Measurements from ENCODE around the gene GPD2.

Gene GPD2

GRCh38 chr2:156470975-156471583, 34.9 kb downstream of the GPD2 start:
- H3K4me1 ChIP-seq (ENCODE audit: low read length) = peaks cover 5% of the 10 kb centered on the region
- no peaks in the 10 kb centered on the region for H3K9me3 ChIP-seq (replicated peaks; ENCODE audit: insufficient read depth, low read length)
- no peak overlapping the region for H3K4me2 ChIP-seq (ENCODE audit: low read depth, low read length)
- TF ChIP-seq EZH2 (optimal IDR thresholded peaks at IDR 0.05; ENCODE audit: low read depth, low read length) (no peak), CTCF (IDR thresholded peaks at IDR 0.05; ENCODE audit: low read length) (no peak), EZH2phosphoT487 (IDR thresholded peaks at IDR 0.05; ENCODE audit: low read length) (no peak)
- H3K9me2 ChIP-seq (replicated peaks; ENCODE audit: insufficient read depth, low read length) = no peaks in the 10 kb centered on the region
- no peaks in the 10 kb centered on the region for H3K79me2 ChIP-seq (ENCODE audit: low read length)
- no peak overlapping the region for H3K4me3 ChIP-seq (ENCODE audit: low read length)
- DNase-seq = no peak
- H2AFZ ChIP-seq (ENCODE audit: low read length) = no peak overlapping the region
- no peaks in the 10 kb centered on the region for H4K20me1 ChIP-seq (ENCODE audit: insufficient read depth, low read length)
- no peaks in the 10 kb centered on the region for H3K36me3 ChIP-seq (replicated peaks; ENCODE audit: insufficient read depth, low read length)
- no peaks in the 10 kb centered on the region for H3F3A ChIP-seq (ENCODE audit: insufficient read depth, low read length)
- no peaks in the 10 kb centered on the region for H3K27me3 ChIP-seq (replicated peaks; ENCODE audit: insufficient read depth, low read length)
- no peak overlapping the region for H3K27ac ChIP-seq (ENCODE audit: low read length)
- H3K9ac ChIP-seq (ENCODE audit: low read length) = no peak overlapping the region

GRCh38 chr2:156471762-156472161, 35.6 kb downstream of the GPD2 start:
- Histone ChIP-seq H3F3A (ENCODE audit: insufficient read depth, low read length) (peaks cover 6% of the 10 kb centered on the region; the same call in 1 of the 2 replicates), H4K20me1 (ENCODE audit: insufficient read depth, low read length) (no peaks in the 10 kb centered on the region), H3K79me2 (ENCODE audit: low read length) (no peaks in the 10 kb centered on the region), H3K9me2 (replicated peaks; ENCODE audit: insufficient read depth, low read length) (no peaks in the 10 kb centered on the region), H3K4me3 (ENCODE audit: low read length) (no peak overlapping the region), H3K4me2 (ENCODE audit: low read depth, low read length) (no peak overlapping the region), H3K27ac (ENCODE audit: low read length) (no peak overlapping the region), H2AFZ (ENCODE audit: low read length) (no peak overlapping the region), H3K9ac (ENCODE audit: low read length) (no peak overlapping the region), H3K36me3 (replicated peaks; ENCODE audit: insufficient read depth, low read length) (no peaks in the 10 kb centered on the region), H3K9me3 (replicated peaks; ENCODE audit: insufficient read depth, low read length) (no peaks in the 10 kb centered on the region), H3K4me1 (ENCODE audit: low read length) (peaks cover 10% of the 10 kb centered on the region), H3K27me3 (replicated peaks; ENCODE audit: insufficient read depth, low read length) (no peaks in the 10 kb centered on the region)
- no peak for TF ChIP-seq EZH2phosphoT487 (IDR thresholded peaks at IDR 0.05; ENCODE audit: low read length)
- TF ChIP-seq EZH2 (optimal IDR thresholded peaks at IDR 0.05; ENCODE audit: low read depth, low read length) = no peak
- no peak for TF ChIP-seq CTCF (IDR thresholded peaks at IDR 0.05; ENCODE audit: low read length)
- no peak for DNase-seq

- no peaks in the 10 kb centered on the region for H3K9me2 ChIP-seq (replicated peaks; ENCODE audit: insufficient read depth, low read length)
- peaks cover 6% of the 10 kb centered on the region; the same call in 1 of the 2 replicates for H3F3A ChIP-seq (ENCODE audit: insufficient read depth, low read length)
- H2AFZ ChIP-seq (ENCODE audit: low read length) = no peak overlapping the region
- no peaks in the 10 kb centered on the region for H4K20me1 ChIP-seq (ENCODE audit: insufficient read depth, low read length)
- H3K79me2 ChIP-seq (ENCODE audit: low read length) = no peaks in the 10 kb centered on the region
- no peaks in the 10 kb centered on the region for H3K36me3 ChIP-seq (replicated peaks; ENCODE audit: insufficient read depth, low read length)
- H3K4me1 ChIP-seq (ENCODE audit: low read length) = peaks cover 17% of the 10 kb centered on the region
- no peak overlapping the region for H3K27ac ChIP-seq (ENCODE audit: low read length)
- H3K4me3 ChIP-seq (ENCODE audit: low read length) = no peak overlapping the region
- H3K4me2 ChIP-seq (ENCODE audit: low read depth, low read length) = no peak overlapping the region
- H3K27me3 ChIP-seq (replicated peaks; ENCODE audit: insufficient read depth, low read length) = no peaks in the 10 kb centered on the region
- TF ChIP-seq CTCF (IDR thresholded peaks at IDR 0.05; ENCODE audit: low read length) (no peak), EZH2phosphoT487 (IDR thresholded peaks at IDR 0.05; ENCODE audit: low read length) (no peak), EZH2 (optimal IDR thresholded peaks at IDR 0.05; ENCODE audit: low read depth, low read length) (no peak)
- no peak overlapping the region for H3K9ac ChIP-seq (ENCODE audit: low read length)
- H3K9me3 ChIP-seq (replicated peaks; ENCODE audit: insufficient read depth, low read length) = no peaks in the 10 kb centered on the region
- DNase-seq = no peak
Observed at GRCh38 chr2:156472686-156473085, 36.5 kb downstream of the GPD2 start.

Measured in MM.1S (cell line).